ENCODE results near the gene SIPA1L3. TPM values are rescaled to one million over a fixed set of nuclear protein-coding genes. Genes with fewer than 3 reads are reported as not detected.

SIPA1L3 gene
- total and polyA plus RNA-seq, 12 donors, result 2.2 to 24.1 (median 11.8) TPM

DNA sequence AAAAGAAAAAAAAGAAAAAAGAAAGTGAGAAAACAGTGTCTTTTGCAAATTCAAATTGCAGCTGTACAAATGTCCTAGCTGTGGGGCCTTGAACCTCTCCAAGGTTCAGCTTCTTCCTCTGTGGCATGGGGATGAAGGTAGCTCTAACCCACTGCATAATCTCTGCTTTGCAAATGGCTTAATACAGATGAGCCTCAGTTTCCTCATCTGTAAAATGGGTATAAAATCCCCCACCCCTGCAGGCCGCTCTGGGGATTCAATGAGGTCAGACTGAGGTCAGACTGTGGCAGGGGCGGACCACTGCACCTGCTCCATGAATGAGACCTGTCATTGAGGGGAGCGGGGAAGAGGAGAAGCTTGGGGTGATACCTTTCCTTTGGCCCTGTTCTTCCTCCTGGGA lies 311.2 kb downstream of the SIPA1L3 start:
- 89 to 98% (median 94%) methylated on average over 3 of the region's 3 CpGs for WGBS, 4 donors
- Histone ChIP-seq H3K36me3 (replicated peaks in 1 of 2) (no peaks in the 10 kb centered on the region), H3K27me3 (peaks cover 8% of the 10 kb centered on the region), H3K27ac (no peak overlapping the region), H3K4me3 (no peak overlapping the region), H3K9me3 (replicated peaks in 1 of 3) (no peaks in the 10 kb centered on the region), H3K4me1 (replicated peaks in 1 of 2) (no peaks in the 10 kb centered on the region)
- intact Hi-C loops (cut with DNase I), result no loop called here
- TF ChIP-seq POLR2A (IDR thresholded peaks at IDR 0.05), result no peak
- TF ChIP-seq, protein P1, sequence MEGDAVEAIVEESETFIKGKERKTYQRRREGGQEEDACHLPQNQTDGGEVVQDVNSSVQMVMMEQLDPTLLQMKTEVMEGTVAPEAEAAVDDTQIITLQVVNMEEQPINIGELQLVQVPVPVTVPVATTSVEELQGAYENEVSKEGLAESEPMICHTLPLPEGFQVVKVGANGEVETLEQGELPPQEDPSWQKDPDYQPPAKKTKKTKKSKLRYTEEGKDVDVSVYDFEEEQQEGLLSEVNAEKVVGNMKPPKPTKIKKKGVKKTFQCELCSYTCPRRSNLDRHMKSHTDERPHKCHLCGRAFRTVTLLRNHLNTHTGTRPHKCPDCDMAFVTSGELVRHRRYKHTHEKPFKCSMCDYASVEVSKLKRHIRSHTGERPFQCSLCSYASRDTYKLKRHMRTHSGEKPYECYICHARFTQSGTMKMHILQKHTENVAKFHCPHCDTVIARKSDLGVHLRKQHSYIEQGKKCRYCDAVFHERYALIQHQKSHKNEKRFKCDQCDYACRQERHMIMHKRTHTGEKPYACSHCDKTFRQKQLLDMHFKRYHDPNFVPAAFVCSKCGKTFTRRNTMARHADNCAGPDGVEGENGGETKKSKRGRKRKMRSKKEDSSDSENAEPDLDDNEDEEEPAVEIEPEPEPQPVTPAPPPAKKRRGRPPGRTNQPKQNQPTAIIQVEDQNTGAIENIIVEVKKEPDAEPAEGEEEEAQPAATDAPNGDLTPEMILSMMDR (IDR thresholded peaks at IDR 0.05), result no peak
- DNase-seq, result no peak

DNA sequence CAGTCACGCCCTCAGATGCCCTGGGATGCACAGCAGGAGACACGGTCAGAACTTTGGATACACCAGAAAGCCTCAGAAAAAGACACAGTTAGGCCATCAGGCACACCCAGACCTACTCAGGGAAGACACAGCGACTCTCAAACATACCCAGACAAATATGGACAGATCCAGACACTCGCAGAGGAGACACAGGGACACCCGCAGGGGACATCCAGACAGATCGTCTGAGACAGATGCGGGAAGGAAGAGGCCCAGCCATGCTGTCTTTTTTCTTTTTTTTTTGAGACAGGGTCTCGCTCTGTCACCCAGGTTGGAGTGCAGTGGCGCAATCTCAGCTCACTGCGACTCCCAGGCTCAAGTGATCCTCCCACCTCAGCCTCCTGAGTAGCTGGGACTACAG lies 312.2 kb downstream of the SIPA1L3 start:
- 85 to 94% (median 91%) methylated on average over 10 of the region's 10 CpGs for WGBS, 4 donors
- peaks cover 17% of the 10 kb centered on the region for H3K27me3 ChIP-seq
- H3K36me3 ChIP-seq (replicated peaks in 1 of 2), result no peaks in the 10 kb centered on the region
- no peak for DNase-seq
- H3K4me1 ChIP-seq (replicated peaks in 1 of 2), result peaks cover 4 to 7% of the 10 kb centered on the region in 2 donors
- TF ChIP-seq POLR2A (IDR thresholded peaks at IDR 0.05), result no peak
- TF ChIP-seq, protein P1 (IDR thresholded peaks at IDR 0.05), result no peak
- H3K27ac ChIP-seq, result no peak overlapping the region
- H3K9me3 ChIP-seq (replicated peaks in 1 of 3), result no peaks in the 10 kb centered on the region
- intact Hi-C loops (cut with DNase I), result no loop called here
- no peak overlapping the region for H3K4me3 ChIP-seq

DNA sequence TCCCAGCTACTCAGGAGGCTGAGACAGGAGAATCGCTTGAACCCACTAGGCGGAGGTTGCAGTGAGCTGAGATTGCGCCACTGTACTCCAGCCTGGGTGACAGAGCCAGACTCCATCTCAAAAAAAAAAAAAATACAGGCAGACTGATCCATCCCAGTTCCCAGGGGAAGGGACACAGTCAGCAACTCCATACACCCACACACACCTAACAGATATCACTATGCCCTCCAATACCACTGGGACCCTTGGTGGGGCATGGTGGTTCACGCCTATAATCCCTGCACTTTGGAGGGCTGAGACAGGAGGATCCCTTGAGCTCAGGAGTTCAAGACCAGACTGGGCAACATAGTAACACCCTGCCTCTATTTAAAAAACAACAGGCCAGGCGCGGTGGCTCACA lies 314.4 kb downstream of the SIPA1L3 start:
- Histone ChIP-seq H3K27me3 (peaks cover 30% of the 10 kb centered on the region), H3K4me1 (replicated peaks in 1 of 2) (peaks cover 5 to 8% of the 10 kb centered on the region in 2 donors), H3K27ac (no peak overlapping the region), H3K36me3 (replicated peaks in 1 of 2) (no peaks in the 10 kb centered on the region), H3K4me3 (no peak overlapping the region), H3K9me3 (replicated peaks in 1 of 3) (no peaks in the 10 kb centered on the region)
- no peak for DNase-seq
- intact Hi-C loops (cut with DNase I), result loop anchor here (5.0 to 10.0 kb wide), 2 partner anchors 304 to 317 kb away; partner anchors contain the start of genes SIPA1L3 (in 1 of the 2) and WDR87 (in 1 of the 2)
- WGBS, 4 donors, result 87 to 98% (median 93%) methylated on average over 4 to 6 of the region's 6 CpGs
- no peak for TF ChIP-seq POLR2A (IDR thresholded peaks at IDR 0.05)
- TF ChIP-seq, protein P1 (IDR thresholded peaks at IDR 0.05), result no peak

DNA sequence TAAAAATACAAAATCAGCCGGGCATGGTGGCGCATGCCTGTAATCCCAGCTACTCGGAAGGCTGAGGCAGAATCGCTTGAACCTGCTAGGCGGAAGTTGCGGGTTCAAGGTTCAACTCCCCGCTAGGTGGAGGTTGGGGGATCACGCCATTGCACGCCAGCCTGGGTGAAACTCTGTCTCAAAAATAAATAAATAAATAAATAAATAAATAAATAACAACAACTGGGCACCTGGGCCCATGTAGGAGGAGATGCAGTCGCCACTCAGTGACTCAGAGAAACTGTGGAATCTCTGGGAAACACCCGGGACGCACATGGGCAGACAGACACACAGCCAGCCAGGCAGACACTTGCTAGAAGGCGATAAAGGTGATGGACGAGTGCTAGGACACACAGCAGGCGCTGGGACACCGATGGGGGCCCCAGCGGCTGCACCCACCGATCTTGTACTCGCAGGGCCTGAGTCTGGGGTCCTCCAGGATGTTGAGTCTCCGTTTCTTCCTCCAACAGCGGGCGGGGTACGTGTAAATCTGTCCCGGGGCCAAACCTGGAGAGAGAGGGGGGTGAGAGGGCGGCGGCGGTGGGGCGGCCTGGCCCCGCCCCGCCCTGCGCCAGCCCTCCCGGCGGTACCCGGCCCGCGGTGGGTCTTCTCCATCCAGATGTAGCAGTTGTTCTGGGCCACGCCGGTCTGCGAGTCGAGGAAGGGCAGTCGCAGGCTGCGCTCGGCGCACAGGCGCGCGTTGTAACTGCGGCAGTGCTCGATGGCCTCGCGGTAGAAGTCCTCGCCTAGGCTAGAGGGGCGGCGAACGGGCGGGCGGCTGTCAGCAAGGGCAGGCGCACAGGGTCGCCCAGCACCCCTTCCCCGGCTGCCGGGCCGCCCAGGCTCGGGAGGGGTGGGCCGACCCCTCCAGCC lies 315.2 kb downstream of the SIPA1L3 start:
- Histone ChIP-seq H3K4me1 (replicated peaks in 1 of 2) (peaks cover 5 to 8% of the 10 kb centered on the region in 2 donors), H3K36me3 (replicated peaks in 1 of 2) (no peaks in the 10 kb centered on the region), H3K27ac (no peak overlapping the region), H3K27me3 (peaks cover 36% of the 10 kb centered on the region), H3K9me3 (replicated peaks in 1 of 3) (no peaks in the 10 kb centered on the region), H3K4me3 (no peak overlapping the region)
- DNase-seq, result no peak
- TF ChIP-seq, protein P1 (IDR thresholded peaks at IDR 0.05), result no peak
- no peak for TF ChIP-seq POLR2A (IDR thresholded peaks at IDR 0.05)
- 66 to 89% (median 77%) methylated on average over 23 to 64 of the region's 64 CpGs for WGBS, 4 donors
- intact Hi-C loops (cut with DNase I), result loop anchor here (5.0 to 10.0 kb wide), 2 partner anchors 305 to 317 kb away; partner anchors contain the start of genes SIPA1L3 (in 1 of the 2) and WDR87 (in 1 of the 2)

Measured in adrenal gland (tissue), 12 donors.